ENCODE results near the gene SIL1.

DNA sequence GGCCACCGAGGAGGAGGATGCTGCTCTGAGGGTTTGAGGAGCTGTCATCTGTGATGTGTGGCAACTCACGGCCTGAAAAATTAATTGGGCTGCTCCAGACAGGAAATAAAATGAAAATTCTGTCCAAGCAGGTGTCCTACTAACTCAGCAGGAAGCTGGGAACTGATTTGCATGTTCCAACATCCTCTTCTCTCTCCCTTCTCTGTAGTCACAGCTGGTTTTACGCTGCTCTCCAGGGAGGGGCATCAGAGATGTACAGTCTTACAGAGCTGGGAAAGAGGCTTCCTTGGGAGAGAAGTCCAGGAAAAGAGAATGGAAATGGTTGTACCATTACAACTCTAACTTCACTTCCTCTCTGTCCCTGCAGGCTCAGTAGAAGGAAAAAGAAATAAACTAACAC lies 24.2 kb upstream of the SIL1 start:
- TF ChIP-seq, protein P1, sequence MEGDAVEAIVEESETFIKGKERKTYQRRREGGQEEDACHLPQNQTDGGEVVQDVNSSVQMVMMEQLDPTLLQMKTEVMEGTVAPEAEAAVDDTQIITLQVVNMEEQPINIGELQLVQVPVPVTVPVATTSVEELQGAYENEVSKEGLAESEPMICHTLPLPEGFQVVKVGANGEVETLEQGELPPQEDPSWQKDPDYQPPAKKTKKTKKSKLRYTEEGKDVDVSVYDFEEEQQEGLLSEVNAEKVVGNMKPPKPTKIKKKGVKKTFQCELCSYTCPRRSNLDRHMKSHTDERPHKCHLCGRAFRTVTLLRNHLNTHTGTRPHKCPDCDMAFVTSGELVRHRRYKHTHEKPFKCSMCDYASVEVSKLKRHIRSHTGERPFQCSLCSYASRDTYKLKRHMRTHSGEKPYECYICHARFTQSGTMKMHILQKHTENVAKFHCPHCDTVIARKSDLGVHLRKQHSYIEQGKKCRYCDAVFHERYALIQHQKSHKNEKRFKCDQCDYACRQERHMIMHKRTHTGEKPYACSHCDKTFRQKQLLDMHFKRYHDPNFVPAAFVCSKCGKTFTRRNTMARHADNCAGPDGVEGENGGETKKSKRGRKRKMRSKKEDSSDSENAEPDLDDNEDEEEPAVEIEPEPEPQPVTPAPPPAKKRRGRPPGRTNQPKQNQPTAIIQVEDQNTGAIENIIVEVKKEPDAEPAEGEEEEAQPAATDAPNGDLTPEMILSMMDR (IDR thresholded peaks at IDR 0.05), result no peak
- no peak for TF ChIP-seq EP300 (IDR thresholded peaks at IDR 0.05)
